ENCODE measurements around the gene ZBTB7B.

DNA sequence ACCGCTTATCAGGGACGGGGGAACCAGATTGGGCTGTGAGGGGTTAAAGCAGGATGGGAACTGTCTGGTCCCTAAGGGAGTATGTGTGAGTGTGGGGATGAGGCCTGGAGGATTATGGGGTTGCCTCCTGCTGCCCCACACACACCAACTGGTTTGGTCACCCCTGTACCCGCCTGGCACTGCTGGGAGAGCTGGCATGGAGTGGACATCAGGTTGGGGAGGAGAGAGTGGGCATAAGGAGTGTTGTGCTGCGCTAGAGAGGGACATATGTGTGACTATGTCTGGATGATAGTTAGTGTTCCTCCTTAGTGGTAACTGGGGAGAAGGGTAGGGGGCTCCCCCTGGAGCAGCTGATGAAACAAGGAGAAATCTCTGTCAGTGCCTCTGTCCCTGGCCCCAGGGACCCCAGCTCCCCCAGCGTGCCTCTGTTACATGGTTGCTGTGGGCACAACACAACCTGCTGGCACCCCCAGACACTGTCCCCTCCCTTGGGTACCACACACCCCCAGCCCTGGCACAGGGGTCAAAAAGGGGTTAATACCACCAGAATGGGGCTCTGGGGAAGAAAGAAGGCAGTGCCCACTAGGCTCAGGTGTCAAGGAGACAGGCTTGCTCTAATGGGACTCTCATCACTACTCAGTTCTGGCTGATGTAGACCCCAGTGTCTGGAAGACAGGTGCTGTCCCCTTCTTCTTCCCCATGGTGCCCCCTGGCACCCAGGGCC, 1.9 kb downstream of the ZBTB7B start:
- TF ChIP-seq CTCF (IDR thresholded peaks at IDR 0.05), result no peak
- TF ChIP-seq EZH2 (IDR thresholded peaks at IDR 0.05; ENCODE audit: borderline replicate concordance, insufficient read depth, low read depth, low read length, poor library complexity, severe bottlenecking), result no peak
